Body of pancreas (tissue), 4 donors: Measurements from ENCODE around the gene PAX9.

ENCODE experiments used
- POLR2A ChIP-seq, 3 donors: fragments of 450-650 bp; IDR thresholded peaks; one replicate each; pipeline ENCODE4 v1.6.1; 2016; ENCODE audit warnings: antibody characterized with exemption in 3 of 3, mild to moderate bottlenecking in 2 of 3
- TF ChIP-seq, protein P1 (sequence below), 7 experiments: fragments of 450-650 bp in 4 of 7; fragments of 200-600 bp in 3 of 7; sonication (generic) in 3 of 7; IDR thresholded peaks; one replicate each; pipeline ENCODE4 v1.5.1; 2016 to 2019; ENCODE audit warnings: antibody characterized with exemption in 7 of 7

GRCh38 chr14:36719823-36720222 is 58.2 kb downstream of the PAX9 start:
- TF ChIP-seq, protein P1, sequence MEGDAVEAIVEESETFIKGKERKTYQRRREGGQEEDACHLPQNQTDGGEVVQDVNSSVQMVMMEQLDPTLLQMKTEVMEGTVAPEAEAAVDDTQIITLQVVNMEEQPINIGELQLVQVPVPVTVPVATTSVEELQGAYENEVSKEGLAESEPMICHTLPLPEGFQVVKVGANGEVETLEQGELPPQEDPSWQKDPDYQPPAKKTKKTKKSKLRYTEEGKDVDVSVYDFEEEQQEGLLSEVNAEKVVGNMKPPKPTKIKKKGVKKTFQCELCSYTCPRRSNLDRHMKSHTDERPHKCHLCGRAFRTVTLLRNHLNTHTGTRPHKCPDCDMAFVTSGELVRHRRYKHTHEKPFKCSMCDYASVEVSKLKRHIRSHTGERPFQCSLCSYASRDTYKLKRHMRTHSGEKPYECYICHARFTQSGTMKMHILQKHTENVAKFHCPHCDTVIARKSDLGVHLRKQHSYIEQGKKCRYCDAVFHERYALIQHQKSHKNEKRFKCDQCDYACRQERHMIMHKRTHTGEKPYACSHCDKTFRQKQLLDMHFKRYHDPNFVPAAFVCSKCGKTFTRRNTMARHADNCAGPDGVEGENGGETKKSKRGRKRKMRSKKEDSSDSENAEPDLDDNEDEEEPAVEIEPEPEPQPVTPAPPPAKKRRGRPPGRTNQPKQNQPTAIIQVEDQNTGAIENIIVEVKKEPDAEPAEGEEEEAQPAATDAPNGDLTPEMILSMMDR (IDR thresholded peaks at IDR 0.05), result no peak
- no peak for TF ChIP-seq POLR2A (IDR thresholded peaks at IDR 0.05)
